ENCODE data around the gene CBX8.
A peak's percentile ranks its signal among the peaks of the same experiment; 100 is the strongest.

Gene CBX8

GRCh38 chr17:79796763-79797491 is at the start of gene CBX8:
TSS of gene CBX8 (minus strand) at chr17:79797077. CDS start at chr17:79796998, 79 bp downstream.
- DNase-seq (ENCODE audit: low spot score), result peak; percentile 98
- FAIRE-seq, result peak; percentile 82

- DNase-seq (ENCODE audit: low spot score), result no peak
- no peak for FAIRE-seq
Measured at GRCh38 chr17:79845601-79845949, 48.7 kb upstream of the CBX8 start.

GRCh38 chr17:79844869-79845600 is 48.2 kb upstream of the CBX8 start:
- DNase-seq (ENCODE audit: low spot score) (no peak), FAIRE-seq (no peak)

- DNase-seq (ENCODE audit: low spot score) (no peak), FAIRE-seq (no peak)
Measured at GRCh38 chr17:79843816-79844800, 47.2 kb upstream of the CBX8 start.

- FAIRE-seq (no peak), DNase-seq (ENCODE audit: low spot score) (no peak)
Measured at GRCh38 chr17:79843474-79843815, 46.6 kb upstream of the CBX8 start.

GRCh38 chr17:79842656-79843473 is 46.0 kb upstream of the CBX8 start:
- DNase-seq (ENCODE audit: low spot score), result no peak

GRCh38 chr17:79842136-79842655 is 45.3 kb upstream of the CBX8 start:
- FAIRE-seq, result no peak
- no peak for DNase-seq (ENCODE audit: low spot score)

More at GRCh38 chr17:79842656-79843473, 46.0 kb upstream of the CBX8 start:
- no peak for FAIRE-seq

GRCh38 chr17:79841369-79842135 is 44.7 kb upstream of the CBX8 start:
- FAIRE-seq (no peak), DNase-seq (ENCODE audit: low spot score) (no peak)

- DNase-seq (ENCODE audit: low spot score), result no peak
Measured at GRCh38 chr17:79840989-79841286, 44.1 kb upstream of the CBX8 start.

GRCh38 chr17:79840269-79840988 is 43.6 kb upstream of the CBX8 start:
- FAIRE-seq, result no peak
- DNase-seq (ENCODE audit: low spot score), result no peak

More at GRCh38 chr17:79840989-79841286, 44.1 kb upstream of the CBX8 start:
- no peak for FAIRE-seq

GRCh38 chr17:79839356-79840268 is 42.7 kb upstream of the CBX8 start, which contains the start of gene CBX4:
TSS of gene CBX4 (minus strand) at chr17:79839440. CDS start at chr17:79839251, 189 bp downstream.
- FAIRE-seq, result no peak
- peak; percentile 85 for DNase-seq (ENCODE audit: low spot score)

- DNase-seq (ENCODE audit: low spot score) (peak; percentile 35), FAIRE-seq (no peak)
Measured at GRCh38 chr17:79838522-79839274, 41.8 kb upstream of the CBX8 start.

- DNase-seq (ENCODE audit: low spot score) (no peak), FAIRE-seq (no peak)
Measured at GRCh38 chr17:79837888-79838521, 41.1 kb upstream of the CBX8 start.

GRCh38 chr17:79836972-79837887 is 40.4 kb upstream of the CBX8 start:
- FAIRE-seq, result no peak
- peak; percentile 47 for DNase-seq (ENCODE audit: low spot score)

- DNase-seq (ENCODE audit: low spot score) (no peak), FAIRE-seq (no peak)
Measured at GRCh38 chr17:79836510-79836971, 39.7 kb upstream of the CBX8 start.
